CD14-positive monocyte (primary cell): ENCODE data around the gene CUEDC1. TPM values are rescaled to one million over a fixed set of nuclear protein-coding genes. Genes with fewer than 3 reads are reported as not detected.

ENCODE experiments used
- DNase-seq, 3 donors: peaks; one replicate each; pipeline ENCODE4 v3.0.0-alpha.2; 2011 to 2022
- H2AFZ ChIP-seq: 2 replicates; pipeline ENCODE4 v1.6.0; 2012; ENCODE audit warnings: mild to moderate bottlenecking, low read depth, low read length, inconsistent platforms; ENCODE audit not compliant: insufficient read depth, poor library complexity, severe bottlenecking
- H3K27ac ChIP-seq, 2 donors: 1 replicate in 1 of 2; 2 replicates in 1 of 2; pipeline ENCODE4 v1.5.1; 2012 to 2013; ENCODE audit warnings: low read length in 2 of 2, control low read depth in 1 of 2, inconsistent platforms in 1 of 2, low read depth in 1 of 2, mild to moderate bottlenecking in 1 of 2
- H3K27me3 ChIP-seq, 2 donors: one replicate each; pipeline versions ENCODE4 v1.6.0 to v1.6.1; 2011 to 2013; ENCODE audit warnings: low read length in 2 of 2; ENCODE audit not compliant: control insufficient read depth in 2 of 2, insufficient read depth in 2 of 2
- H3K36me3 ChIP-seq, 2 donors: replicated peaks in 1 of 2; 1 replicate in 1 of 2; 2 replicates in 1 of 2; pipeline versions ENCODE4 v1.5.1 to v1.6.1; 2012 to 2013; ENCODE audit warnings: low read length in 2 of 2, control low read depth in 1 of 2, inconsistent platforms in 1 of 2, mild to moderate bottlenecking in 1 of 2; ENCODE audit not compliant: insufficient read depth in 2 of 2, control insufficient read depth in 1 of 2
- H3K4me1 ChIP-seq, 2 donors: 1 replicate in 1 of 2; 2 replicates in 1 of 2; pipeline versions ENCODE4 v1.5.1 to v1.6.1; 2012 to 2013; ENCODE audit warnings: low read length in 2 of 2, control low read depth in 1 of 2, inconsistent platforms in 1 of 2, mild to moderate bottlenecking in 1 of 2, moderate library complexity in 1 of 2; ENCODE audit not compliant: insufficient read depth in 2 of 2, control insufficient read depth in 1 of 2
- H3K4me2 ChIP-seq: replicated peaks from 2 replicates; pipeline ENCODE3; 2012; ENCODE audit warnings: low read length, moderate library complexity, mild to moderate bottlenecking; ENCODE audit not compliant: poor library complexity, severe bottlenecking; ENCODE audit errors: extremely low read depth
- H3K4me3 ChIP-seq, 3 experiments: fragments of 200-600 bp in 1 of 3; sonication (generic) in 1 of 3; replicated peaks in 1 of 3; 1 replicate in 2 of 3; 2 replicates in 1 of 3; pipeline ENCODE4 v1.5.1; 2011 to 2013; ENCODE audit warnings: low read length in 3 of 3, mild to moderate bottlenecking in 3 of 3, control low read depth in 2 of 3, low read depth in 2 of 3, inconsistent platforms in 1 of 3, moderate library complexity in 1 of 3
- H3K79me2 ChIP-seq: 2 replicates; pipeline ENCODE4 v1.6.0; 2012; ENCODE audit warnings: mild to moderate bottlenecking, control low read depth, inconsistent platforms, low read length, moderate library complexity; ENCODE audit not compliant: insufficient read depth
- H3K9ac ChIP-seq: 2 replicates; pipeline ENCODE4 v1.6.0; 2017; ENCODE audit warnings: low read length, mild to moderate bottlenecking; ENCODE audit not compliant: insufficient read depth, poor library complexity, severe bottlenecking
- H3K9me3 ChIP-seq, 2 donors: replicated peaks in 1 of 2; 1 replicate in 1 of 2; 2 replicates in 1 of 2; pipeline versions ENCODE4 v1.5.1 to v1.6.1; 2012 to 2013; ENCODE audit warnings: low read length in 2 of 2, control low read depth in 1 of 2; ENCODE audit not compliant: control insufficient read depth in 1 of 2, insufficient read depth in 1 of 2
- H4K20me1 ChIP-seq: 2 replicates; pipeline ENCODE4 v1.6.0; 2012; ENCODE audit warnings: mild to moderate bottlenecking, low read length, control low read depth, moderate library complexity; ENCODE audit not compliant: insufficient read depth
- H3K27ac Mint-ChIP-seq, 7 donors: one replicate each; pipeline ENCODE4 v1.8.0; 2020; ENCODE audit warnings: mild to moderate bottlenecking in 7 of 7, mixed read lengths in 7 of 7, moderate library complexity in 6 of 7, inconsistent platforms in 2 of 7
- H3K27me3 Mint-ChIP-seq, 3 donors: one replicate each; pipeline ENCODE4 v1.8.0; 2021 to 2022; ENCODE audit warnings: low read depth in 3 of 3, mild to moderate bottlenecking in 3 of 3, mixed read lengths in 3 of 3, moderate library complexity in 3 of 3, inconsistent platforms in 1 of 3
- H3K36me3 Mint-ChIP-seq, 2 donors: one replicate each; pipeline ENCODE4 v1.8.0; 2020; ENCODE audit warnings: mixed read lengths in 2 of 2, inconsistent platforms in 1 of 2, mild to moderate bottlenecking in 1 of 2
- H3K4me1 Mint-ChIP-seq: one replicate; pipeline ENCODE4 v1.8.0; 2020; ENCODE audit warnings: mild to moderate bottlenecking, mixed read lengths
- H3K4me3 Mint-ChIP-seq, 2 donors: one replicate each; pipeline ENCODE4 v1.8.0; 2020; ENCODE audit warnings: mild to moderate bottlenecking in 2 of 2, mixed read lengths in 2 of 2, moderate library complexity in 1 of 2
- H3K9me3 Mint-ChIP-seq, 7 donors: one replicate each; pipeline ENCODE4 v1.8.0; 2020 to 2022; ENCODE audit warnings: mixed read lengths in 7 of 7, mild to moderate bottlenecking in 6 of 7, moderate library complexity in 6 of 7, inconsistent platforms in 2 of 7
- CTCF ChIP-seq: fragments of 200-600 bp; IDR thresholded peaks from one replicate; pipeline ENCODE4 v1.8.0; 2022; ENCODE audit warnings: antibody characterized with exemption, mild to moderate bottlenecking
- WGBS: methylation state at CpG from one replicate; pipeline ENCODE4 v1.1.5; 2013; ENCODE audit warnings: missing lambda C conversion rate; ENCODE audit not compliant: insufficient coverage; 5-methylcytosine and 5-hydroxymethylcytosine counted together
- intact Hi-C, 2 donors: fragments of 100-400 bp; cut with micrococcal nuclease; formaldehyde crosslinking; loops; one replicate each; pipeline versions ENCODE4 v1.15.0 to v1.15.1; 2023
- polyA plus RNA-seq, 3 donors: library from polyadenylated mRNA; depleted of rRNA in 1 of 3; unstranded in 2 of 3; stranded (reverse) in 1 of 3; fragments of 300-500 nt in 2 of 3; fragments of >200 nt in 1 of 3; fragmentation: Illumina TruSeq in 2 of 3; gene quantifications; 1 replicate in 2 of 3; 2 replicates in 1 of 3; pipeline ENCODE4 v1.2.3, GENCODE V29; 2012 to 2021

The CUEDC1 gene
- polyA plus RNA-seq, 3 donors: 4.2 to 31.0 (median 4.3) TPM

- intact Hi-C loops: loop anchor here in 1 of 2 donors (10.0 kb wide), 1 partner anchor 247 kb away; no protein-coding TSS in a partner anchor
- peak; percentile 69 for TF ChIP-seq CTCF
- Mint-ChIP-seq H3K4me3 (peak overlapping the region; percentile 26 to 56), H3K9me3 (no peaks in the 10 kb centered on the region), H3K27ac (peak overlapping the region; percentile 56 to 89 (median 76)), H3K27me3 (peaks cover 7 to 13% (median 11%) of the 10 kb centered on the region in 3 donors), H3K36me3 (peaks cover 48 to 67% of the 10 kb centered on the region in 2 donors), H3K4me1 (peaks cover 44% of the 10 kb centered on the region)
- Histone ChIP-seq H3K9me3 (no peaks in the 10 kb centered on the region), H3K4me3 (no peak overlapping the region), H3K4me1 (peaks cover 40 to 43% of the 10 kb centered on the region in 2 donors), H3K36me3 (peaks cover 0 to 31% of the 10 kb centered on the region in 2 donors), H3K79me2 (no peaks in the 10 kb centered on the region), H3K9ac (no peak overlapping the region), H4K20me1 (peaks cover 9% of the 10 kb centered on the region), H3K4me2 (peak overlapping the region; percentile 45), H2AFZ (peak overlapping the region; percentile 21), H3K27me3 (no peaks in the 10 kb centered on the region), H3K27ac (peak overlapping the region; percentile 33 to 62)
- 1% methylated on average over 13 of the region's 23 CpGs for WGBS
- DNase-seq: peak; percentile 78 to 92 (median 86)
Observed at GRCh38 chr17:57868007-57868909, 87.0 kb downstream of the CUEDC1 start.

- Histone ChIP-seq H3K79me2 (no peaks in the 10 kb centered on the region), H3K4me1 (peaks cover 33 to 37% of the 10 kb centered on the region in 2 donors), H3K4me3 (no peak overlapping the region), H3K9me3 (no peaks in the 10 kb centered on the region), H3K4me2 (peak overlapping the region; percentile 45), H3K27me3 (peaks cover 0 to 8% of the 10 kb centered on the region in 2 donors), H3K36me3 (peaks cover 0 to 28% of the 10 kb centered on the region in 2 donors), H3K9ac (no peak overlapping the region), H2AFZ (no peak overlapping the region), H4K20me1 (no peaks in the 10 kb centered on the region), H3K27ac (no peak overlapping the region)
- no peak for DNase-seq
- TF ChIP-seq CTCF: no peak
- intact Hi-C loops: loop anchor here in 1 of 2 donors (10.0 kb wide), 1 partner anchor 248 kb away; no protein-coding TSS in a partner anchor
- H3K4me1 Mint-ChIP-seq: peaks cover 38% of the 10 kb centered on the region
- H3K36me3 Mint-ChIP-seq: peaks cover 52 to 73% of the 10 kb centered on the region in 2 donors
- 78% methylated on average over 9 of the region's 10 CpGs for WGBS
- H3K4me3 Mint-ChIP-seq: no peak overlapping the region
- H3K9me3 Mint-ChIP-seq: no peaks in the 10 kb centered on the region
- peak overlapping the region in 1 of 7 donors; percentile 89 for H3K27ac Mint-ChIP-seq
- H3K27me3 Mint-ChIP-seq: peaks cover 14 to 18% (median 17%) of the 10 kb centered on the region in 3 donors
Observed at GRCh38 chr17:57867126-57867525, 88.1 kb downstream of the CUEDC1 start.
